GM19099 (cell line): Measurements from ENCODE around the gene PSMC5.
A peak's percentile ranks its signal among the peaks of the same experiment; 100 is the strongest.

Source experiments
- POLR2A ChIP-seq: IDR thresholded peaks from 3 replicates; pipeline ENCODE4 v1.6.1; 2011; ENCODE audit warnings: low read depth; ENCODE audit not compliant: insufficient read length; ENCODE audit errors: extremely low read depth

The PSMC5 gene

GRCh38 chr17:63833026-63833740 is 6.0 kb downstream of the PSMC5 start:
- no peak for TF ChIP-seq POLR2A

GRCh38 chr17:63833741-63834373 is 6.6 kb downstream of the PSMC5 start:
- no peak for TF ChIP-seq POLR2A

GRCh38 chr17:63834431-63835166 is 7.4 kb downstream of the PSMC5 start:
- no peak for TF ChIP-seq POLR2A

GRCh38 chr17:63835167-63835720 is 8.0 kb downstream of the PSMC5 start:
- no peak for TF ChIP-seq POLR2A

GRCh38 chr17:63836811-63837210 is 9.6 kb downstream of the PSMC5 start:
- no peak for TF ChIP-seq POLR2A

- no peak for TF ChIP-seq POLR2A
Measured at GRCh38 chr17:63837480-63837879, 10.2 kb downstream of the PSMC5 start.

- no peak for TF ChIP-seq POLR2A
Measured at GRCh38 chr17:63837962-63838600, 10.8 kb downstream of the PSMC5 start.

- no peak for TF ChIP-seq POLR2A
Measured at GRCh38 chr17:63838631-63839171, 11.5 kb downstream of the PSMC5 start.

- no peak for TF ChIP-seq POLR2A
Measured at GRCh38 chr17:63840591-63841349, 13.5 kb downstream of the PSMC5 start.

- no peak for TF ChIP-seq POLR2A
Measured at GRCh38 chr17:63841350-63842172, 14.3 kb downstream of the PSMC5 start.

GRCh38 chr17:63842173-63842539 is 14.9 kb downstream of the PSMC5 start:
- no peak for TF ChIP-seq POLR2A

GRCh38 chr17:63842540-63843386 is 15.5 kb downstream of the PSMC5 start, which contains the start of gene SMARCD2:
SMARCD2 (minus strand) TSS chr17:63842685; CDS start chr17:63842674, 11 bp downstream.
- TF ChIP-seq POLR2A: peak; percentile 81
